H1 (cell line): ENCODE measurements around the gene BTRC. TPM values are rescaled to one million over a fixed set of nuclear protein-coding genes. Genes with fewer than 3 reads are reported as not detected.

Experiments used
- CTCF ChIA-PET: fragments of 300-600 bp; sonication (Branson Sonifier 250); formaldehyde crosslinking; loops from one replicate; lab custom pipeline; 2021; ENCODE audit not compliant: partially characterized antibody; lab: Charles Lee
- POLR2A ChIA-PET: fragments of 300-600 bp; sonication (Branson Sonifier 250); formaldehyde crosslinking; loops from one replicate; lab custom pipeline; 2021; ENCODE audit warnings: inconsistent platforms; ENCODE audit not compliant: partially characterized antibody; lab: Charles Lee
- DNase-seq, 2 experiments: peaks; one replicate each; pipeline versions ENCODE4 v3.0.0 to v3.0.0-alpha.2; 2010 to 2022; ENCODE audit warnings: low spot score in 2 of 2, low read depth in 1 of 2, mixed read lengths in 1 of 2
- FAIRE-seq: peaks from 2 replicates; lab custom pipeline; 2011; peaks lifted over from hg19 to GRCh38; lab: Jason Lieb, UNC
- H2AFZ ChIP-seq: 2 replicates; pipeline ENCODE4 v1.8.1; 2012; ENCODE audit warnings: low read length, inconsistent platforms
- H2AK5ac ChIP-seq: 2 replicates; pipeline ENCODE4 v1.6.1; 2013; ENCODE audit warnings: low read depth, low read length
- H2BK120ac ChIP-seq: replicated peaks from 2 replicates; pipeline ENCODE3; 2013; ENCODE audit warnings: low read depth, low read length, inconsistent platforms
- H2BK12ac ChIP-seq: 2 replicates; pipeline ENCODE4 v1.6.1; 2013; ENCODE audit warnings: low read depth, low read length
- H2BK15ac ChIP-seq: 2 replicates; pipeline ENCODE4 v1.6.1; 2013; ENCODE audit warnings: low read length
- H2BK20ac ChIP-seq: 2 replicates; pipeline ENCODE4 v1.6.1; 2013; ENCODE audit warnings: low read length
- H2BK5ac ChIP-seq: 2 replicates; pipeline ENCODE4 v1.6.1; 2013; ENCODE audit warnings: low read depth, low read length
- H3K14ac ChIP-seq: 2 replicates; pipeline ENCODE4 v1.6.1; 2013; ENCODE audit warnings: inconsistent platforms; ENCODE audit not compliant: insufficient read length
- H3K18ac ChIP-seq: 2 replicates; pipeline ENCODE4 v1.6.1; 2013; ENCODE audit warnings: low read length; ENCODE audit errors: extremely low read depth
- H3K23ac ChIP-seq: 2 replicates; pipeline ENCODE4 v1.6.1; 2013; ENCODE audit warnings: inconsistent platforms; ENCODE audit not compliant: insufficient read length
- H3K23me2 ChIP-seq: 2 replicates; pipeline ENCODE4 v1.6.1; 2013; ENCODE audit warnings: low read depth, low read length
- H3K27ac ChIP-seq: 2 replicates; pipeline ENCODE4 v1.6.1; 2011; ENCODE audit warnings: low read depth, low read length, inconsistent platforms
- H3K27me3 ChIP-seq, 4 experiments: replicated peaks in 1 of 4; 1 replicate in 1 of 4; 2 replicates in 3 of 4; pipeline versions ENCODE4 v1.6.1 to v1.8.1; 2011 to 2013; ENCODE audit warnings: low read length in 3 of 4, mild to moderate bottlenecking in 3 of 4, inconsistent platforms in 2 of 4, mixed read lengths in 2 of 4, moderate library complexity in 1 of 4; ENCODE audit not compliant: control insufficient read depth in 3 of 4, insufficient read depth in 3 of 4; ENCODE audit errors: extremely low read depth in 1 of 4
- H3K36me3 ChIP-seq, 4 experiments: 2 replicates each; pipeline versions ENCODE4 v1.6.1 to v1.8.1; 2011 to 2013; ENCODE audit warnings: mild to moderate bottlenecking in 4 of 4, low read length in 3 of 4, moderate library complexity in 2 of 4, control low read depth in 1 of 4, inconsistent platforms in 1 of 4; ENCODE audit not compliant: insufficient read depth in 4 of 4, control insufficient read depth in 2 of 4
- H3K4ac ChIP-seq: replicated peaks from 2 replicates; pipeline ENCODE3; 2013; ENCODE audit warnings: low read length, low read depth, mixed read lengths, inconsistent platforms; ENCODE audit not compliant: insufficient read length
- H3K4me1 ChIP-seq, 4 experiments: replicated peaks in 1 of 4; 1 replicate in 1 of 4; 2 replicates in 3 of 4; pipeline versions ENCODE4 v1.6.1 to v1.8.1; 2011 to 2013; ENCODE audit warnings: low read length in 3 of 4, inconsistent platforms in 2 of 4, mixed read lengths in 1 of 4; ENCODE audit not compliant: insufficient read depth in 4 of 4, control insufficient read depth in 3 of 4
- H3K4me2 ChIP-seq, 2 experiments: 2 replicates each; pipeline versions ENCODE4 v1.6.1 to v1.8.1; 2011 to 2013; ENCODE audit warnings: low read depth in 2 of 2, low read length in 2 of 2, control low read depth in 1 of 2, inconsistent platforms in 1 of 2, mild to moderate bottlenecking in 1 of 2; ENCODE audit not compliant: insufficient read depth in 1 of 2
- H3K4me3 ChIP-seq, 4 experiments: fragments of 200-600, 300-600 bp in 1 of 4; sonication (generic), shearing (Covaris generic), sonication (Bioruptor Twin) in 1 of 4; 2 replicates each; pipeline versions ENCODE4 v1.5.1 to v1.8.1; 2011 to 2016; ENCODE audit warnings: low read length in 4 of 4, low read depth in 3 of 4, control low read depth in 2 of 4, inconsistent platforms in 2 of 4, mild to moderate bottlenecking in 2 of 4, mixed read lengths in 1 of 4, moderate library complexity in 1 of 4; ENCODE audit not compliant: insufficient read depth in 2 of 4; ENCODE audit errors: extremely low read depth in 1 of 4
- H3K56ac ChIP-seq: replicated peaks from 2 replicates; pipeline ENCODE3; 2013; ENCODE audit warnings: low read depth, mild to moderate bottlenecking, mixed read lengths, low read length, inconsistent platforms; ENCODE audit not compliant: insufficient read length
- H3K79me1 ChIP-seq: 2 replicates; pipeline ENCODE4 v1.6.1; 2013; ENCODE audit warnings: low read depth, low read length, control low read depth
- H3K79me2 ChIP-seq, 2 experiments: 2 replicates each; pipeline versions ENCODE4 v1.6.1 to v1.8.1; 2012 to 2013; ENCODE audit warnings: low read length in 2 of 2, mild to moderate bottlenecking in 2 of 2, inconsistent platforms in 1 of 2; ENCODE audit not compliant: insufficient read depth in 2 of 2, control insufficient read depth in 1 of 2
- H3K9ac ChIP-seq, 4 experiments: replicated peaks in 1 of 4; 1 replicate in 1 of 4; 2 replicates in 3 of 4; pipeline versions ENCODE4 v1.6.1 to v1.8.1; 2011 to 2013; ENCODE audit warnings: low read depth in 3 of 4, low read length in 3 of 4, control low read depth in 2 of 4, mild to moderate bottlenecking in 2 of 4, moderate library complexity in 2 of 4, inconsistent platforms in 1 of 4; ENCODE audit errors: extremely low read depth in 1 of 4
- H3K9me3 ChIP-seq, 2 experiments: 2 replicates each; pipeline versions ENCODE4 v1.6.1 to v1.8.1; 2012 to 2013; ENCODE audit warnings: mild to moderate bottlenecking in 2 of 2, moderate library complexity in 2 of 2, control low read depth in 1 of 2, inconsistent platforms in 1 of 2, low read depth in 1 of 2, low read length in 1 of 2, mixed read lengths in 1 of 2; ENCODE audit not compliant: insufficient read depth in 2 of 2
- H4K20me1 ChIP-seq, 2 experiments: replicated peaks in 1 of 2; 2 replicates each; pipeline versions ENCODE3 to v1.8.1; 2011 to 2013; ENCODE audit warnings: inconsistent platforms in 2 of 2, low read length in 2 of 2, mild to moderate bottlenecking in 1 of 2; ENCODE audit not compliant: insufficient read depth in 2 of 2, control insufficient read depth in 1 of 2
- H4K5ac ChIP-seq: 2 replicates; pipeline ENCODE4 v1.6.1; 2013; ENCODE audit warnings: low read length, low read depth, mixed read lengths, inconsistent platforms; ENCODE audit not compliant: insufficient read length
- H4K8ac ChIP-seq: 2 replicates; pipeline ENCODE4 v1.8.0; 2013; ENCODE audit warnings: mild to moderate bottlenecking, moderate library complexity, low read length, inconsistent platforms; ENCODE audit not compliant: insufficient read depth; ENCODE audit errors: extremely low read depth
- H4K91ac ChIP-seq: replicated peaks from 2 replicates; pipeline ENCODE3; 2013; ENCODE audit warnings: low read length, mixed read lengths, inconsistent platforms; ENCODE audit not compliant: insufficient read length
- CEBPB ChIP-seq: IDR thresholded peaks from 2 replicates; pipeline ENCODE4 v1.6.1; 2012; ENCODE audit warnings: low read depth, low read length
- CTBP2 ChIP-seq: IDR thresholded peaks from 2 replicates; pipeline ENCODE4 v1.7.0; 2011; ENCODE audit warnings: borderline replicate concordance, mild to moderate bottlenecking, moderate library complexity, mixed read lengths, low read length; ENCODE audit not compliant: insufficient read depth, insufficient read length
- FOSL1 ChIP-seq: IDR thresholded peaks from 2 replicates; pipeline ENCODE4 v1.6.1; 2011; ENCODE audit warnings: mild to moderate bottlenecking, low read depth, low read length, moderate library complexity; ENCODE audit not compliant: insufficient read depth
- GTF2F1 ChIP-seq: IDR thresholded peaks from 2 replicates; pipeline ENCODE4 v1.6.1; 2012; ENCODE audit warnings: low read depth, low read length, improper control_type of control experiment, borderline replicate concordance
- POLR2AphosphoS5 ChIP-seq: IDR thresholded peaks from 2 replicates; pipeline ENCODE4 v1.6.1; 2011; ENCODE audit warnings: low read depth, low read length
- RFX5 ChIP-seq: IDR thresholded peaks from 2 replicates; pipeline ENCODE4 v1.6.1; 2011; ENCODE audit warnings: low read depth, low read length, improper control_type of control experiment, borderline replicate concordance
- RNF2 ChIP-seq: fragments of 200-900, 300-1000 bp; sonication (generic); IDR thresholded peaks from 2 replicates; pipeline ENCODE4 v1.7.1; 2016; ENCODE audit warnings: borderline replicate concordance, low read depth, mild to moderate bottlenecking, antibody characterized with exemption, low read length; ENCODE audit not compliant: poor library complexity, severe bottlenecking; ENCODE audit errors: missing control alignments
- RXRA ChIP-seq: IDR thresholded peaks from 2 replicates; pipeline ENCODE4 v1.6.1; 2011; ENCODE audit warnings: low read depth, mild to moderate bottlenecking, low read length, moderate library complexity; ENCODE audit not compliant: insufficient read depth
- SP2 ChIP-seq: IDR thresholded peaks from 2 replicates; pipeline ENCODE4 v1.6.1; 2012; ENCODE audit warnings: mild to moderate bottlenecking, low read length, inconsistent platforms
- SUZ12 ChIP-seq: fragments of 200-600 bp; sonication (generic); IDR thresholded peaks from 2 replicates; pipeline ENCODE4 v1.6.1; 2012; ENCODE audit warnings: mild to moderate bottlenecking, inconsistent platforms, low read length, moderate library complexity, mixed read lengths
- TAF1 ChIP-seq: IDR thresholded peaks from 2 replicates; pipeline ENCODE4 v1.6.1; 2011; ENCODE audit warnings: mild to moderate bottlenecking, low read depth, low read length
- TBP ChIP-seq: IDR thresholded peaks from 2 replicates; pipeline ENCODE4 v1.6.1; 2011; ENCODE audit warnings: low read depth, low read length, improper control_type of control experiment
- WGBS, 2 experiments: shearing (Covaris generic) in 1 of 2; methylation state at CpG; one replicate each; pipeline versions ENCODE4 v1.1.6 to v1.1.7; 2013 to 2015; ENCODE audit warnings: low lambda C conversion rate in 2 of 2, mixed read lengths in 2 of 2, inconsistent platforms in 1 of 2, low coverage in 1 of 2, missing lambda C conversion rate in 1 of 2; ENCODE audit not compliant: insufficient replicate concordance in 2 of 2, insufficient coverage in 1 of 2, insufficient read length in 1 of 2; ENCODE audit errors: extremely low coverage in 1 of 2, missing lambda C conversion rate in 1 of 2; 5-methylcytosine and 5-hydroxymethylcytosine counted together
- polyA plus RNA-seq, 7 experiments: library from polyadenylated mRNA; depleted of rRNA in 3 of 7; stranded (reverse) in 5 of 7; unstranded in 2 of 7; fragments of >200 nt in 5 of 7; fragments of 200-250 nt in 2 of 7; gene quantifications; 1 replicate in 5 of 7; 2 replicates in 1 of 7; 4 replicates in 1 of 7; pipeline versions ENCODE4 v1.2.1 to v1.2.3, GENCODE V29; 2011 to 2013; ENCODE audit warnings: missing spikeins in 2 of 7, mixed read lengths in 2 of 7
- total RNA-seq: library from RNA; stranded (reverse); fragmentation: NEBNext Ultra II Directional; extraction: Animal tissue kit (Norgen Biotek cat#: 25700); gene quantifications from 2 replicates; pipeline ENCODE4 v1.2.1, GENCODE V29; 2021
- TF ChIP-seq, protein P1 (sequence below): IDR thresholded peaks from 2 replicates; pipeline ENCODE4 v1.6.1; 2011; ENCODE audit warnings: low read depth, mild to moderate bottlenecking, low read length; ENCODE audit not compliant: insufficient read depth

Gene BTRC
- total and polyA plus RNA-seq, 2 of the 8 experiments (the other 6 are each of a cell fraction or from before 2014, with no cell fraction given) = 9.9 to 24.7 TPM

DNA sequence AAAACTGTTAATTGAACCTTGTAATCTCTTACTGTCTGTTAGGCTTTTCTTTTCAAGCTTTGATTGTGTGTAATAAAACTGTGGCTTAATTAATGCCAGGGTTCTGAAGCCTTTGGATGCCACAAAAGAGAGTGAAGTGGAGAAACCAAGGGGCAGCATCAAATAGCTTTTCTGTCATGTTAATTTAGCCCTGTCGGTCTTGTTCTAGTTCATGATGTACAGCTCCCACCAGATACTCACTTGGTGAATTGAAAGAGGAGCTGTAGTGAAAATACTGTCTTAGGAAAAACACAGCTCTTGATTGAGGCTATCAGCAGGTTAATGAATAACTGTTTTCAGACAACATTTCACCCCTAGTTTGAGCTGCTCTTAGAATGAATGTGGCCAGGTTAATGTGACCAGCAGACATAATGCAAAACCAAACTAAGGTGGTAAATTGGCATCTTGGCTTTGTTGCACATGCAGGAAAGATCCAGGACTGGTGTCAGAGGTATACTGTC is 139.9 kb downstream of the BTRC start:
- Histone ChIP-seq H3K4me1 (peaks cover 0 to 4% (median 2%) of the 10 kb centered on the region in 4 experiments; a peak in 2 of 7 replicates), H3K23me2 (no peaks in the 10 kb centered on the region), H3K79me2 (no peaks in the 10 kb centered on the region), H2BK120ac (no peak overlapping the region), H3K4me3 (no peak overlapping the region), H2BK12ac (no peak overlapping the region), H2BK20ac (no peak overlapping the region), H3K9ac (no peak overlapping the region), H3K4me2 (no peak overlapping the region), H3K18ac (no peak overlapping the region), H3K14ac (no peak overlapping the region), H4K5ac (no peak overlapping the region), H3K36me3 (no peaks in the 10 kb centered on the region), H2BK15ac (no peak overlapping the region), H3K4ac (no peak overlapping the region), H2BK5ac (no peak overlapping the region), H3K9me3 (no peaks in the 10 kb centered on the region), H3K27me3 (no peaks in the 10 kb centered on the region), H3K79me1 (no peaks in the 10 kb centered on the region), H2AFZ (no peak overlapping the region), H4K20me1 (no peaks in the 10 kb centered on the region), H3K23ac (no peak overlapping the region), H3K56ac (no peak overlapping the region), H2AK5ac (no peak overlapping the region), H3K27ac (no peak overlapping the region), H4K91ac (no peak overlapping the region), H4K8ac (no peak overlapping the region)
- ChIA-PET POLR2A (interaction anchor here (1.1 kb wide), 1 partner anchor 77 kb away, joined by 3 read pairs; no protein-coding TSS in a partner anchor), CTCF (interaction anchor here (0.6 to 2.4 kb wide), 8 partner anchors 9 to 204 kb away, joined by 3 to 12 read pairs (median 3); no protein-coding TSS in a partner anchor)
- DNase-seq (no peak), FAIRE-seq (peak; percentile 13)
- WGBS, 2 experiments = 35% methylated on average over 1 of the region's 1 CpG; no CpG with 5 or more reads in 1 of the 2 experiments
- TF ChIP-seq TBP (no peak), SP2 (no peak), GTF2F1 (no peak), FOSL1 (no peak), RFX5 (no peak), RNF2 (no peak), CTBP2 (no peak), CEBPB (no peak), SUZ12 (no peak), POLR2AphosphoS5 (no peak), RXRA (no peak), TAF1 (no peak)
- TF ChIP-seq, protein P1, sequence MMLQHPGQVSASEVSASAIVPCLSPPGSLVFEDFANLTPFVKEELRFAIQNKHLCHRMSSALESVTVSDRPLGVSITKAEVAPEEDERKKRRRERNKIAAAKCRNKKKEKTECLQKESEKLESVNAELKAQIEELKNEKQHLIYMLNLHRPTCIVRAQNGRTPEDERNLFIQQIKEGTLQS = no peak
